Mononuclear cell (primary cell): ENCODE measurements around the gene FAM20B. TPM values are rescaled to one million over a fixed set of nuclear protein-coding genes. Genes with fewer than 3 reads are reported as not detected.

Experiments
- H3K27me3 ChIP-seq: 2 replicates; pipeline ENCODE4 v1.6.0; 2011; ENCODE audit warnings: low read length, control low read depth; ENCODE audit not compliant: insufficient read depth
- H3K4me1 ChIP-seq: 2 replicates; pipeline ENCODE4 v1.5.1; 2011; ENCODE audit warnings: mild to moderate bottlenecking, low read length, control low read depth; ENCODE audit not compliant: insufficient read depth
- H3K4me3 ChIP-seq: 2 replicates; pipeline ENCODE4 v1.5.1; 2011; ENCODE audit warnings: mild to moderate bottlenecking, low read length, moderate library complexity
- H3K9me3 ChIP-seq: 2 replicates; pipeline ENCODE4 v1.5.1; 2011; ENCODE audit warnings: low read depth, mild to moderate bottlenecking, control low read depth, low read length
- total RNA-seq: library from RNA; depleted of rRNA; stranded (reverse); fragments of >200 nt; gene quantifications from one replicate; pipeline ENCODE4 v1.2.3, GENCODE V29; 2012

FAM20B gene
- total RNA-seq, 1 donor, result 10.4 TPM

- peaks cover 22% of the 10 kb centered on the region for H3K4me1 ChIP-seq
Measured at GRCh38 chr1:179089827-179090482, 64.3 kb downstream of the FAM20B start.

GRCh38 chr1:179090522-179090921 is 64.8 kb downstream of the FAM20B start:
- Histone ChIP-seq H3K27me3 (no peaks in the 10 kb centered on the region), H3K9me3 (no peaks in the 10 kb centered on the region), H3K4me1 (peaks cover 22% of the 10 kb centered on the region), H3K4me3 (no peak overlapping the region)

More at GRCh38 chr1:179089827-179090482, 64.3 kb downstream of the FAM20B start:
- H3K27me3 ChIP-seq, result no peaks in the 10 kb centered on the region
- no peaks in the 10 kb centered on the region for H3K9me3 ChIP-seq
- H3K4me3 ChIP-seq, result no peak overlapping the region

- Histone ChIP-seq H3K27me3 (no peaks in the 10 kb centered on the region), H3K4me1 (peaks cover 22% of the 10 kb centered on the region), H3K4me3 (no peak overlapping the region), H3K9me3 (no peaks in the 10 kb centered on the region)
Measured at GRCh38 chr1:179090923-179091322, 65.2 kb downstream of the FAM20B start.

- Histone ChIP-seq H3K4me3 (no peak overlapping the region), H3K9me3 (no peaks in the 10 kb centered on the region), H3K27me3 (no peaks in the 10 kb centered on the region), H3K4me1 (peaks cover 22% of the 10 kb centered on the region)
Measured at GRCh38 chr1:179091691-179092165, 66.0 kb downstream of the FAM20B start.

GRCh38 chr1:179092896-179093461 is 67.3 kb downstream of the FAM20B start:
- Histone ChIP-seq H3K27me3 (no peaks in the 10 kb centered on the region), H3K4me3 (no peak overlapping the region), H3K4me1 (peaks cover 16% of the 10 kb centered on the region), H3K9me3 (no peaks in the 10 kb centered on the region)

GRCh38 chr1:179094818-179095217 is 69.1 kb downstream of the FAM20B start:
- H3K27me3 ChIP-seq, result no peaks in the 10 kb centered on the region
- H3K4me3 ChIP-seq, result no peak overlapping the region
- no peaks in the 10 kb centered on the region for H3K9me3 ChIP-seq
- no peaks in the 10 kb centered on the region for H3K4me1 ChIP-seq

- H3K4me1 ChIP-seq, result no peaks in the 10 kb centered on the region
- no peaks in the 10 kb centered on the region for H3K9me3 ChIP-seq
- H3K4me3 ChIP-seq, result no peak overlapping the region
- H3K27me3 ChIP-seq, result no peaks in the 10 kb centered on the region
Measured at GRCh38 chr1:179095377-179095776, 69.7 kb downstream of the FAM20B start.

- Histone ChIP-seq H3K27me3 (no peaks in the 10 kb centered on the region), H3K4me1 (no peaks in the 10 kb centered on the region), H3K4me3 (no peak overlapping the region), H3K9me3 (no peaks in the 10 kb centered on the region)
Measured at GRCh38 chr1:179095924-179096323, 70.2 kb downstream of the FAM20B start.

GRCh38 chr1:179099891-179100290 is 74.2 kb downstream of the FAM20B start:
- no peaks in the 10 kb centered on the region for H3K4me1 ChIP-seq
- no peak overlapping the region for H3K4me3 ChIP-seq
- H3K9me3 ChIP-seq, result no peaks in the 10 kb centered on the region
- H3K27me3 ChIP-seq, result no peaks in the 10 kb centered on the region

- Histone ChIP-seq H3K9me3 (no peaks in the 10 kb centered on the region), H3K4me1 (no peaks in the 10 kb centered on the region), H3K27me3 (no peaks in the 10 kb centered on the region), H3K4me3 (no peak overlapping the region)
Measured at GRCh38 chr1:179101566-179101965, 75.9 kb downstream of the FAM20B start.

GRCh38 chr1:179103999-179104398 is 78.3 kb downstream of the FAM20B start:
- Histone ChIP-seq H3K4me3 (no peak overlapping the region), H3K9me3 (no peaks in the 10 kb centered on the region)

GRCh38 chr1:179104611-179105250 is 79.0 kb downstream of the FAM20B start:
- no peak overlapping the region for H3K4me3 ChIP-seq
- no peaks in the 10 kb centered on the region for H3K4me1 ChIP-seq
- no peaks in the 10 kb centered on the region for H3K27me3 ChIP-seq
- no peaks in the 10 kb centered on the region for H3K9me3 ChIP-seq

More at GRCh38 chr1:179103999-179104398, 78.3 kb downstream of the FAM20B start:
- Histone ChIP-seq H3K4me1 (no peaks in the 10 kb centered on the region), H3K27me3 (no peaks in the 10 kb centered on the region)

- no peaks in the 10 kb centered on the region for H3K27me3 ChIP-seq
- no peaks in the 10 kb centered on the region for H3K4me1 ChIP-seq
- H3K4me3 ChIP-seq, result no peak overlapping the region
- H3K9me3 ChIP-seq, result no peaks in the 10 kb centered on the region
Measured at GRCh38 chr1:179105393-179105792, 79.7 kb downstream of the FAM20B start.

- no peak overlapping the region for H3K4me3 ChIP-seq
- H3K9me3 ChIP-seq, result no peaks in the 10 kb centered on the region
Measured at GRCh38 chr1:179107706-179108629, 82.3 kb downstream of the FAM20B start.

GRCh38 chr1:179108644-179109043 is 83.0 kb downstream of the FAM20B start:
- H3K4me3 ChIP-seq, result no peak overlapping the region
- H3K4me1 ChIP-seq, result no peaks in the 10 kb centered on the region
- no peaks in the 10 kb centered on the region for H3K27me3 ChIP-seq
- no peaks in the 10 kb centered on the region for H3K9me3 ChIP-seq

More at GRCh38 chr1:179107706-179108629, 82.3 kb downstream of the FAM20B start:
- no peaks in the 10 kb centered on the region for H3K27me3 ChIP-seq
- no peaks in the 10 kb centered on the region for H3K4me1 ChIP-seq
